Cardiac fibroblast (primary cell): ENCODE results near the gene HOXB6.

ENCODE experiments used
- DNase-seq, 2 donors: peaks; one replicate each; pipeline versions ENCODE4 v3.0.0 to v3.0.0-alpha.2; 2010; ENCODE audit warnings: low read depth in 2 of 2
- H3K4me3 ChIP-seq, 2 donors: replicated peaks in 1 of 2; 1 replicate in 1 of 2; 2 replicates in 1 of 2; pipeline ENCODE4 v1.5.1; 2011; ENCODE audit warnings: low read depth in 2 of 2, low read length in 2 of 2, mild to moderate bottlenecking in 2 of 2, moderate library complexity in 1 of 2
- CTCF ChIP-seq: IDR thresholded peaks from one replicate; pipeline ENCODE4 v1.5.1; 2011; ENCODE audit warnings: low read depth, mild to moderate bottlenecking, low read length, inconsistent platforms

HOXB6 gene

GRCh38 chr17:48588074-48588415, 16.7 kb downstream of the HOXB6 start:
- no peak overlapping the region for H3K4me3 ChIP-seq
- no peak for DNase-seq
- no peak for TF ChIP-seq CTCF

- DNase-seq = no peak
- TF ChIP-seq CTCF = no peak
- no peak overlapping the region for H3K4me3 ChIP-seq
Observed at GRCh38 chr17:48587276-48588073, 17.3 kb downstream of the HOXB6 start.

GRCh38 chr17:48586355-48587258, 18.2 kb downstream of the HOXB6 start:
- TF ChIP-seq CTCF = no peak
- DNase-seq = no peak
- H3K4me3 ChIP-seq = no peak overlapping the region

GRCh38 chr17:48584223-48584741, 20.5 kb downstream of the HOXB6 start:
- no peak for DNase-seq
- TF ChIP-seq CTCF = no peak
- no peak overlapping the region for H3K4me3 ChIP-seq

GRCh38 chr17:48583708-48584222, 21.0 kb downstream of the HOXB6 start:
- DNase-seq = no peak
- TF ChIP-seq CTCF = no peak
- no peak overlapping the region for H3K4me3 ChIP-seq

- no peak for TF ChIP-seq CTCF
- H3K4me3 ChIP-seq = no peak overlapping the region
- DNase-seq = no peak
Observed at GRCh38 chr17:48582750-48583069, 22.1 kb downstream of the HOXB6 start.
